Measurements from ENCODE around the gene DDX28.
"Not testable (repeated sequence)": the region's sequence is repeated elsewhere in the genome, so short reads cannot be mapped to it uniquely, and the experiment has no call there.

DDX28 gene

GRCh38 chr16:67994040-67994408, 29.0 kb downstream of the DDX28 start:
- DNase-seq (ENCODE audit: low spot score), result not testable (repeated sequence)

GRCh38 chr16:67993207-67994039, 29.6 kb downstream of the DDX28 start:
- peak; percentile 90 for DNase-seq (ENCODE audit: low spot score)

DNA sequence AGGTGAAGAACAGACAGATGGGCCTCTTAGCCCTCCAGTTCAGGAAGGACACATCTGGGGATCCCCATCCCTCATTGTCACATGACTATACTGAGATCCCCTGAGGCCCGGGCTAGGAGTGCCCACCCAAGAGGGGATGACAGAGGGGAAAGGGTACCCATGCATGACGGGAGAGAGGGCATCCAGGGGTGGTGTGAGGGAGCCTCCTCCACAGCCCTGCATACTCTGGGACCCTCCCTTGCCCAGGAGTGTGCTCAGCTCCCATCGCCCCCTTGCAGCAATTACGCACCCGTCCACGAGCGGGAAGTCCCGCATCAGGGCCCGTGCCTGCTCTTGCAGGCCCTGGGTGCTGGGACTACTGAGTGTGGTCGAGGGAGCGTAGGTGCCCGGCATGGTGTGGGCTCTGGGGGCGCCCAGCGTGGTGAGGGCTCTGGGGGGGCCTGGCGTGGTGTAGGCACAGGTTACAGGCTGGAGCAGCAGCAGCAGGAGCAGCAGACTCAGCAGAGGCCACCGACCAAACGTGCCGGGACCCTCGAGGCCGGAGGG, 30.3 kb downstream of the DDX28 start:
- no peak for DNase-seq (ENCODE audit: low spot score)

- no peak for DNase-seq (ENCODE audit: low spot score)
These were observed 33.0 kb downstream of the DDX28 start for GRCh38 chr16:67990018-67990386.

DNA sequence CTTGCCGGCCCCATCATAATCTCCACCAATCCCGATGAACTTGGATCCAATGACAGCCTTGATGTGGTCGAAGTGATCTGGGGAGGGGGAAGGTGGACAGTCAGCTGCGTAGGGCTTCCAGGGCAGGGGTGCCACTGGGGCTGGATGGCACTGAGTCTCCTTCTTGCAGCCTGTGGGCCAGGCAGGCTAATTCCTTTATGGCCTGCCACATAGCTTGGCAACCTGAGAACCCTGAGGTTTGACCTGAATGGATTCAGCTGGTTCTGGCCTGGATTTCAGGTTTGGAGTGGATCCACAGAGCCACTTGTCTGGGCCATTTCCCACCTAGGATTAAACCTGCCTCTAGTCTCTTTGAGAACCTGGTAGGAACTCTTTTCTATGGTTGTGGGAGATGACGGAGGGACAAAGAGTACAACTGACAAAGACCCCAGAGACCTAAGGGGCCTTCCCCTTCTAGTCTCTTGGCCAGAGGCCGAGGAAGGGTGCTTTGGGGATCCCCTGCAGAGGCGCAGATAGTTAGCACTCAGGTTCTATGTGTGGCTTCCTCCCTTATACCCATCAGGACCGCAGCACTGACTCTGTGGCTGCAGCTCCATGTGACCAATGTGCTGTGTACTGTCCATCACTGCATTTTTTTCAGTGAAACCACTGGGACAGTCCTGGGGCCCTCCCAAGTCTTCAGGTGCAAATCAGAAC, 33.6 kb downstream of the DDX28 start:
- no peak for DNase-seq (ENCODE audit: low spot score)

GRCh38 chr16:67988675-67989074, 34.4 kb downstream of the DDX28 start:
- no peak for DNase-seq (ENCODE audit: low spot score)

GRCh38 chr16:67987460-67988160, 35.4 kb downstream of the DDX28 start:
- no peak for DNase-seq (ENCODE audit: low spot score)

GRCh38 chr16:67986949-67987348, 36.1 kb downstream of the DDX28 start:
- DNase-seq (ENCODE audit: low spot score), result no peak

GRCh38 chr16:67982011-67982696, 40.9 kb downstream of the DDX28 start:
- no peak for DNase-seq (ENCODE audit: low spot score)

- no peak for DNase-seq (ENCODE audit: low spot score)
These were observed 42.9 kb downstream of the DDX28 start, which contains the start of gene DPEP3 for GRCh38 chr16:67979955-67980678. Gene DPEP3 (minus strand): TSS chr16:67980499. CDS start chr16:67980380, 119 bp downstream.

DNA sequence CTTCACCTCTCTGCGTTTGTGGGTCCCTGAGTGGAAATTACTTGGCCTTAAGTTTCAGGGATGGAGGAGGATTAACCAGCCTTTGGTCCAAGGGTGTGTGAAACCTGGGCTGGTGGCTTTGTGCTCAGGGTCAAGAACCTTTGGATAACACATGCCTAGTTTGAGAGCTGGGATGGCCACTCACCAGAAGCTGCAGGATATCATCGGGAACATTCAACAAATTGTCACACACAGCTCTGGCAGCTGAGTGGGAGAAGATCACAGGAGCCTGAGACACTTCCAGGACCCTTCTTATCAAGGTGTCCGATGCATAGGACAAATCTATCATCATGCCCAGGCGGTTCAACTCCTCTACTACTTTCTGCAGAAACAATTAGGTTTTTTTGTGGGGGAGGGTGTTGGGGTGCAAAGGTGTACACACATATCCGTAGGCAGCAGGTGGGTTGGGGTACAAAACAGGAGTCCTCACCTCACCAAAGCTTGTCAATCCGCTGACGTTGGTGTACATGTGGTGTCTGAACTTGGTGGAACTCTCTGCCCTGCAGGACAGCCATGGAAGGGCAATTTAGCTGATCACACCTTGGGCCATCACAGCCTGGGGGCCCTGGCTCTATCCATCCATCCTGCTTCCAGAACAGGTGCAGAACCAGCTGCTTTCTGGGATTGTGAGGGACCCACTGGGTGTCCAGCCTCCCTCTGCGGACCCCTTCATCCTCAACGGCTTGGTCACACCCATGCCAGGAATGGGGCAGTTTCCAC, 45.4 kb downstream of the DDX28 start:
- DNase-seq (ENCODE audit: low spot score), result no peak

- no peak for DNase-seq (ENCODE audit: low spot score)
These were observed 46.0 kb downstream of the DDX28 start for GRCh38 chr16:67977005-67977404.

GRCh38 chr16:67976205-67976604, 46.8 kb downstream of the DDX28 start:
- no peak for DNase-seq (ENCODE audit: low spot score)

- DNase-seq (ENCODE audit: low spot score), result no peak
These were observed 47.5 kb downstream of the DDX28 start for GRCh38 chr16:67975321-67976105.

DNA sequence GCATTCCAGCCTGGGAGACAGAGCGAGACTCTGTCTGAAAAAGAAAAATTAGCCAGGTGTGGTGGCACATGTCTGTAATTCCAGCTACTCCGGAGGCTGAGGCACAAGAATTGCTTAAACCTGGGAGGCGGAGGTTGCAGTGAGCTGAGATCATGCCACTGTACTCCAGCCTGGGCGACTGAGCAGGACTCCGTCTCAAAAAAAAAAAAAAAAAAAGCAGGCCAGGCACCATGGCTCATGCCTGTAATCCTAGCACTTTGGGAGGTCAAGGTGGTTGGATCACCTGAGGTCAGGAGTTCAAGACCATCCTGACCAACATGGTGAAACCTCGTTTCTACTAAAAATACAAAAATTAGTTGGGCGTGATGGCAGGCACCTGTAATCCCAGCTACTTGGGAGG, 50.7 kb downstream of the DDX28 start:
- DNase-seq (ENCODE audit: low spot score), result not testable (repeated sequence)

DNA sequence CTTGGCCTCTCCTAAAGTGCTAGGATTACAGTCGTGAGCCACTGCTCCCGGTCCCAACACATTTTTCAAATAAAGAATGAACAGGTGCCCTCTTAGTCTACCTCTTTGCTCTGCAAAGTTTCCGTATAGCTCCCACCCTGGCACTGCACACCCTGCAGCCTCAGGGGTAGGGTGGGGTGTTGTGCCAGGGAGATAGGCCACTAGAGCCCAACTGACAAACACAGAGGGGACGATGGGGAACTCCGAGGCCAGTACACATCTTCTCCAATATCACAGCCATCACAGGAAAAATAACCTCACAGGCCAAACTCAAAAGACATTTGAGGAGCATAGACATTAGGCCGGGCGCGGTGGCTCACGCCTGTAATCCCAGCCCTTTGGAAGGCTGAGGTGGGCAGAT, 51.9 kb downstream of the DDX28 start:
- no peak for DNase-seq (ENCODE audit: low spot score)
